ENCODE results near the gene KCNA2.

DNA sequence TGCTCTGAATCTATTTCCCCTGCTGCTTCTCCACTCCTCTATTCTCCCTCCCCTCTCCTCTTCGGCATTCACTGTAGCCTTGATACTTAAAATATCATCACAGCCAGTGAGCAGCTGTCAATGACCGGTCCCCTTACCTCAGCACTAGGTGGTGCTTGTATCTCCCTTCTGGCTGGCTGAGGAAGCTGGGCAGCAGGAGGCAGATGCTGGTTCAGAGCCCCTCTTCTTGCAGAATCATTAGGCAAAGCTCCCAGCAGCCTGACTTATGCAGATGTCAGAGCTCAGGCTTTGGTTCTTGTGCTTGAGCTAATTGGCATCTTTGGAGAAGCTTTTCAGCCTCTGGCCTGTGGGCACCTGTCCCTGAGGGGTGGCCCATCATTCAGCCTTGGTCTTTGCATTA is 31.9 kb upstream of the KCNA2 start:
- TF ChIP-seq, protein P1, sequence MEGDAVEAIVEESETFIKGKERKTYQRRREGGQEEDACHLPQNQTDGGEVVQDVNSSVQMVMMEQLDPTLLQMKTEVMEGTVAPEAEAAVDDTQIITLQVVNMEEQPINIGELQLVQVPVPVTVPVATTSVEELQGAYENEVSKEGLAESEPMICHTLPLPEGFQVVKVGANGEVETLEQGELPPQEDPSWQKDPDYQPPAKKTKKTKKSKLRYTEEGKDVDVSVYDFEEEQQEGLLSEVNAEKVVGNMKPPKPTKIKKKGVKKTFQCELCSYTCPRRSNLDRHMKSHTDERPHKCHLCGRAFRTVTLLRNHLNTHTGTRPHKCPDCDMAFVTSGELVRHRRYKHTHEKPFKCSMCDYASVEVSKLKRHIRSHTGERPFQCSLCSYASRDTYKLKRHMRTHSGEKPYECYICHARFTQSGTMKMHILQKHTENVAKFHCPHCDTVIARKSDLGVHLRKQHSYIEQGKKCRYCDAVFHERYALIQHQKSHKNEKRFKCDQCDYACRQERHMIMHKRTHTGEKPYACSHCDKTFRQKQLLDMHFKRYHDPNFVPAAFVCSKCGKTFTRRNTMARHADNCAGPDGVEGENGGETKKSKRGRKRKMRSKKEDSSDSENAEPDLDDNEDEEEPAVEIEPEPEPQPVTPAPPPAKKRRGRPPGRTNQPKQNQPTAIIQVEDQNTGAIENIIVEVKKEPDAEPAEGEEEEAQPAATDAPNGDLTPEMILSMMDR (IDR thresholded peaks at IDR 0.05) = no peak
- no peak for TF ChIP-seq EZH2 (IDR thresholded peaks at IDR 0.05; ENCODE audit: borderline replicate concordance, insufficient read depth, low read depth, low read length, poor library complexity, severe bottlenecking)

Data from B cell (primary cell).